HG02943 (cell line): ENCODE measurements around the gene MBOAT2.
"Not testable (repeated sequence)": the region's sequence is repeated elsewhere in the genome, so short reads cannot be mapped to it uniquely, and the experiment has no call there.

Experiments used
- ATAC-seq: cut with Tn5 transposase; IDR thresholded peaks from one replicate; pipeline ENCODE4 v1.9.1; 2021; ENCODE audit warnings: mild to moderate bottlenecking, low read depth, moderate library complexity; ENCODE audit not compliant: unreplicated experiment

The MBOAT2 gene

DNA sequence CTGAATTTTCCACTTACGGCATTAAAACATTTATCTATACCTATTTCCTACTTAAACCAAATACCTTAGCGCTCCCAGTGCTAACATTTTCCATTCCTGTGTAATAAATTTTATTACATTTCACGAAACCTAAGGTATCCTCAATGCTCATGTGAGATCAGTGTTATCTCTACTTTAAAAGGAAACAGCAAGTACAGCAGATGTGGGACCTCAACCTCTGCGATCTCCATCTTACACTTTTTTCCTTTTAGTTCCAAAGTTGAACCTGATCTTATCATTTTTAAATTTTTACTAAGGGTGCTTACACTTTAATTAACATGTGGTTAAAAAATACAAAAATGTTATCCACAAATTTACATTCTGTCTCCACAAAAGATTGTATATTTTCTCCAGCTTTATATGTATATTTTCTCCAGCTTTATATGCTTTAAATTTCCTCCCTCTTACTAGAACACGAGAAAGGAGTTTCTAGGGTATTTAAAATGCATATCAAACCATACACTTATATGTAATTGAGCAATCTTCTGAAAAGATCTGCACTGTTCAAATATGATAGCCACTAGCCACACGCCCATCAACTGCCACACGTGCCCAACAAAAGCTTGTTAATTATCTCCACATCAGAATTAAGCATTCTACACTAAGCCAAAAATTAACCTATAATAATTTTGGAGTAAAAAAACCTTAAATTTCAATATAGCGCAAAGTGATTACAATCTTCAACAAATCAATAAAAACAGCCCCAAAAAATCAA, 38.1 kb downstream of the MBOAT2 start:
- ATAC-seq: no peak

GRCh38 chr2:8962890-8963289, 40.6 kb downstream of the MBOAT2 start:
- no peak for ATAC-seq

- no peak for ATAC-seq
These were observed 45.9 kb downstream of the MBOAT2 start for GRCh38 chr2:8957628-8958027.

DNA sequence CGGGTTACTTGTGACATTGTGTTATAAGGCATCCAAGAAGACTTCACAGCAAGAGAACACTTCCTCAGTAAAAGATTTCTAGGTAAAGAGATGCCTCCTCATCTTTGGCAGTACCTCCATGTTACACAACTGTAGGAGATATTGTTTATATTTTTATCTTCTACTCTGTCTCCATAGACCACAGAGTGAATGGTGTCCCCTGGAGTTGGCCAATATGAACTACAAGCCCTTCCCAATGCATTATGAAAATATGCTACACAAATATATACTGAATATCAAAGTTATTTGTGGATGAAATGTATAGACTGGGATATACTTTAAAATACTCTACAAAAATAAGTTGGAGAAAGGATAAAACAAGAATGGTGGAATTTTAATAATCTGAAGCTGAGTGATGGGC, 46.7 kb downstream of the MBOAT2 start:
- no peak for ATAC-seq

DNA sequence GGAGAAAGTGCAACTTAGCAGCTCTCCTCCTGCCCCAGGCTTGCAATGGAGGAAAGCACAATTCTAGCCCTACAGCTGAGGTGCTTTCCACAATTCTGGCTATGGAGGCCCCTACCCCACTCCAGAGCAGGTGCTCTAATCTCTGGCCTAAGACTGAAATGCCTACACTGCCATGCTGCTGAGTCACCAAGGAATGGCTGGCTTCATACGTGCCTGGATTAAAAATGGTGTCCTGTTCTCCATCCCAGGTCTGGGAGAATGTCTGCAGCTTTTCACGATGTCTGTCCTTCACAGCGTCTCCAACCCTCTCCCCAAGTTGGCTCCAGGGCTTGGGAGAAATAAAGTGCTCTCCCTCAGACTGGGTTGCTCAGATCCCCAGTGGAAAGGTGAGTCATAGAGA, 48.5 kb downstream of the MBOAT2 start:
- no peak for ATAC-seq

- no peak for ATAC-seq
These were observed 50.0 kb downstream of the MBOAT2 start for GRCh38 chr2:8953525-8953924.

DNA sequence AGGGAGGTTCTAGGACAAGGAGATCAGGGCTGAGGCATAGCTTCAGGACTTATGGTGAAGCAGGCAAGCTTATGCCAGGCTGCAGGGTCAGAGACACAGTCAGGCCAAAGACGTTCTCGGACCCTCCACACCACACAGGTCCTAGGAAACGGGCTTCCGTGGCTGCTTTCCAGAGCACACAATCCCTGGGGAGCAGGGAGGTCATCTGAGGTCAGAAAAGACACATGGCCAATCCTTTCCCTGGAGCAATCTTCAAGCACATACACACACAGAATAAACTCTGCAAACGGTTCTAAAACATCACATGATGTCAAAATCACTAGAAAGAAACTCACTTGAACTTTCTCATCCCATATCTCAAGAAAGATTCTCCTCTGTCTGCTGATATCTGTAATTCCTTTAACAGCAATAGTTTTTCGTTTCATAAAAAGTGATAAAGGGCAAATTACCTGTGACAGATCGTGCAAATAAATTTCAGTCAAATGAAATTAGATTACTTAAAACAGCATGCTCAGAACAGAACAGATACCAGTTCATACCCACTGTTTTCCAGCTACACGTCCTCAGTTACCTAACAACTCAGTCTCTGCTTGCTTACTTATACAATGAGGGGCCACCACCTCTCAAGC, 63.9 kb downstream of the MBOAT2 start:
- ATAC-seq: no peak

DNA sequence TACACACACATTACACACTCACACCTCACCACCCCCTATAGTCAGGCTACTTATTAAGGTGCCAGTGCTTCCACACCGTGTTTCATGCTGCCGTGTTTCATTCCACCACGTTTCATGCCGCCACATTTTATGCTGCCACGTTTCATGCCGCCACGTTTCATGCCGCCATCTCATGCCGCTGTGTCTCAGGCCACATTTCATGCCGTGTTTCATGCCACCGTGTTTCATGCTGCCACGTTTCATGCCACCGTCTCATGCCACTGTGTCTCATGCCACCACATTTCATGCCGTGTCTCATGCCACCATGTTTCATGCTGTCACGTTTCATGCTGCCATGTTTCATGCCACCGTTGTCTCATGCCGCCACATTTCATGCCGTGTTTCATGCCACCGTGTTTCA, 65.1 kb downstream of the MBOAT2 start:
- no peak for ATAC-seq

GRCh38 chr2:8935982-8936381, 67.5 kb downstream of the MBOAT2 start:
- no peak for ATAC-seq

DNA sequence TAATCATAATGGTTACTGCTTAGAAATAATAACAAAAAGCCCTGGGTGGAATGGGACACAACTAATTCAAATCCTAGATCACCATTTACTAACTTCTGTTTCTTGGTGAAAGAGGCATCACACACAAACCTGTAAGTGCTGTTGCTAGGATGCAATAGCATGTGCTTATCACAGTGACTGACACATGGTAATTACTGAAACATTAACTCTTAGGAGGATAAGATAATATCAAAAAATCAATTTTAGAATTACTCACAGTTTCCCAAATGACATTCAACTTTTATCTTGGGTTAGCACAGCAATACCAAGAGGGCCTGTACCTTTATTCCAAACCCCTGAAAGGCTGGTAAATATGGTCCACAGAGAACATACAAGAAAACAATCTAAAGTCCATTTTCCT, 69.1 kb downstream of the MBOAT2 start:
- ATAC-seq: no peak

DNA sequence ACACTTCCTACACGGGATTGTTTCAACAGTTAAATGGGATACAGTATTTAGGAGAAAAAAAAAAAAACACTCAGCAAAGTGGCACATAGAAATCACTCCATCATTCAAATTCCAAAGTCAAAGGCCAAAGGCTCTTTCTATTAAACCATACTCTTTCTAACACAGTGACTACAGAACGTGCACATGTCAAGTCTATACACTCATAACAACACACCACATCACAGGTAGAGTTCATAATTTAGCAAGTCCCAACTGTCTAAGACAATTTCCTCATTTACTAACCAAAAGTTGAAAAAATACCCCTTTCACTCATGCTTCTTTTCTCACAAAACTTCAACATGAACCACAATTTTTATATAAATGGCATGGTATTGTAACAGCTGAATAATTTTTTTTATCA, 70.8 kb downstream of the MBOAT2 start:
- no peak for ATAC-seq

- not testable (repeated sequence) for ATAC-seq
These were observed 73.3 kb downstream of the MBOAT2 start for GRCh38 chr2:8930185-8930584.

- ATAC-seq: no peak
These were observed 74.4 kb downstream of the MBOAT2 start for GRCh38 chr2:8929128-8929527.

- no peak for ATAC-seq
These were observed 75.7 kb downstream of the MBOAT2 start for GRCh38 chr2:8927510-8928455.

GRCh38 chr2:8926356-8926755, 77.1 kb downstream of the MBOAT2 start:
- no peak for ATAC-seq

GRCh38 chr2:8925411-8925810, 78.1 kb downstream of the MBOAT2 start:
- ATAC-seq: no peak

DNA sequence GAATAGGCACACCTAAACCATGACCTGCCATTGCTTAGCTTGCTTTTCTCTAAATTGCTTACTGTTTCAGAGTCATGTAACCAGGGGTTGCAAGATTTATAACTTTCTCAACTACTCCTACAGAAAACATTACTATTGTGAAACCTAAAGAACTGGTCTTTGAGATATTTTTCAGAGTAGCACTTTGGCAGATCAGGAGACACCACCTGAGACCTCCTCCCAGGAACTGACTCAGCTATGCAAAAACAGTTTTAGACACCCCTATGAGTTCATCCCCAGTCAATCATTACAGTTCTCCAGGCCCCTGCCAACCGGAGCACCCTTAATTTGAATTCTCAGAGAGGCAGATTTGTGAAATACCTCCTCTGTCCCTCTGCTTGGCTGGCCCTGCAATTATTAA, 80.3 kb downstream of the MBOAT2 start:
- ATAC-seq: no peak

- no peak for ATAC-seq
These were observed 81.1 kb downstream of the MBOAT2 start for GRCh38 chr2:8922431-8922830.

DNA sequence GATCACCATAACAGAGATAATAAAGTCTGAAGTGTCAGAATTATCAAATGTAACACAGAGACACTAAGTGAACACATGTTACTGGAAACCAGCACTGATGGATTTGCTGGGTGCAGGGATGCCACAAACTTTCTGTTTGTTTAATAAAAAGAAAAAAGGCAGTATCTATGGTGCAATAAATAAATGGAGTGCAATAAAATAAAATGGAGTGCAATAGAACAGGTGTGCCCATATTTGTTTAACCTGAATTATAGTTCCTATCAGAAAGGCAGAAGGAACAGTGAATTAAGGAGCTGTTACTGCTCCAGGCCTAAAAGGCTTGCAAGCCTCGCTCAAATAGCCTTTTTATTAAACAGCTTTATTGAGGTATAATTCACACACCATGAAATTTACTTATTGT, 85.1 kb downstream of the MBOAT2 start:
- no peak for ATAC-seq

GRCh38 chr2:8915941-8916340, 87.5 kb downstream of the MBOAT2 start:
- no peak for ATAC-seq

- not testable (repeated sequence) for ATAC-seq
These were observed 89.7 kb downstream of the MBOAT2 start for GRCh38 chr2:8913767-8914166.
